Right lobe of liver (tissue), 6 donors: ENCODE results near the gene SEZ6. TPM values are rescaled to one million over a fixed set of nuclear protein-coding genes. Genes with fewer than 3 reads are reported as not detected.

Experiments
- ATAC-seq, 4 donors: fragments of 200-7000 bp; cut with Tn5 transposase; one replicate each; pipeline ENCODE4 v1.9.1; 2020; ENCODE audit warnings: mild to moderate bottlenecking in 4 of 4, moderate library complexity in 4 of 4
- DNase-seq, 3 donors: peaks; one replicate each; pipeline ENCODE4 v3.0.0-alpha.2; 2020
- H3K27ac ChIP-seq, 3 donors: fragments of 200-600 bp; one replicate each; pipeline ENCODE4 v1.8.0; 2022
- H3K27me3 ChIP-seq, 2 donors: fragments of 200-600 bp; one replicate each; pipeline ENCODE4 v1.8.0; 2022
- H3K36me3 ChIP-seq, 4 donors: fragments of 200-600 bp; sonication (generic) in 1 of 4; one replicate each; pipeline versions ENCODE4 v1.5.1 to v1.8.0; 2017 to 2022; ENCODE audit warnings: control low read depth in 1 of 4
- H3K4me1 ChIP-seq, 4 donors: fragments of 200-600 bp; sonication (generic) in 1 of 4; one replicate each; pipeline versions ENCODE4 v1.5.1 to v1.8.0; 2017 to 2022; ENCODE audit warnings: control low read depth in 1 of 4
- H3K4me3 ChIP-seq, 3 donors: fragments of 200-600 bp; one replicate each; pipeline ENCODE4 v1.8.0; 2022
- H3K9me3 ChIP-seq, 4 donors: fragments of 200-600 bp; sonication (generic) in 1 of 4; one replicate each; pipeline versions ENCODE4 v1.5.1 to v1.8.0; 2017 to 2022; ENCODE audit warnings: control low read depth in 1 of 4
- CTCF ChIP-seq, 4 donors: fragments of 200-600 bp in 3 of 4; fragments of 450-650 bp in 1 of 4; IDR thresholded peaks; one replicate each; pipeline versions ENCODE4 v1.5.1 to v1.8.0; 2016 to 2022; ENCODE audit warnings: antibody characterized with exemption in 4 of 4, mild to moderate bottlenecking in 2 of 4
- POLR2A ChIP-seq: fragments of 450-650 bp; IDR thresholded peaks from one replicate; pipeline ENCODE4 v1.6.1; 2017; ENCODE audit warnings: antibody characterized with exemption, mild to moderate bottlenecking
- WGBS: methylation state at CpG from one replicate; pipeline ENCODE4 v1.1.6; 2018; ENCODE audit warnings: low coverage, low lambda C conversion rate; ENCODE audit not compliant: insufficient coverage; ENCODE audit errors: missing lambda C conversion rate; 5-methylcytosine and 5-hydroxymethylcytosine counted together
- intact Hi-C, 2 donors: fragments of 100-400 bp; cut with DNase I; formaldehyde crosslinking; loops; one replicate each; pipeline versions ENCODE4 v1.11.2 to v1.14.1; 2022
- total RNA-seq, 6 experiments: library from RNA; depleted of rRNA in 2 of 6; stranded (reverse); fragments of >200 nt in 2 of 6; fragmentation: NEBNext Ultra II Directional in 3 of 6; extraction: Animal tissue kit (Norgen Biotek cat#: 25700) in 3 of 6; gene quantifications; one replicate each; pipeline versions ENCODE4 v1.1.0 to v1.2.4, GENCODE V29; 2016 to 2023
- donor health status: DM: no; HTN: yes; CAD: no.
- donor health status: DM: no; HTN: no; CAD: no.
- donor health status: DM: no; HTN: no; CAD: no.
- donor health status: DM: no; HTN: yes; CAD: no.
- donor health status: DM: no; HTN: yes; CAD: no.

SEZ6 gene
- total RNA-seq, 6 experiments from 2014 or later, result not detected

GRCh38 chr17:28912938-28913333 lies 92.9 kb downstream of the SEZ6 start:
- no peak for DNase-seq
- Histone ChIP-seq H3K27me3 (no peaks in the 10 kb centered on the region), H3K9me3 (no peaks in the 10 kb centered on the region), H3K36me3 (peaks cover 0 to 92% (median 40%) of the 10 kb centered on the region in 4 donors), H3K4me3 (no peak overlapping the region), H3K4me1 (peaks cover 0 to 30% (median 9%) of the 10 kb centered on the region in 4 donors), H3K27ac (peak overlapping the region in 1 of 3 donors; percentile 44)
- 100% methylated on average over 2 of the region's 6 CpGs for WGBS
- peak in 1 of 4 donors; percentile 12 for ATAC-seq
- TF ChIP-seq CTCF (IDR thresholded peaks at IDR 0.05) (no peak), POLR2A (no peak)
- intact Hi-C loops, result loop anchor here (10.0 kb wide), 2 partner anchors 58 to 158 kb away; partner anchors contain the start of gene ERAL1 (in 1 of the 2)

GRCh38 chr17:28912281-28912937 lies 93.4 kb downstream of the SEZ6 start:
- H3K27me3 ChIP-seq, result no peaks in the 10 kb centered on the region
- ATAC-seq (peak; percentile 47 to 61 (median 52)), DNase-seq (peak in 1 of 3 donors; percentile 57)
- WGBS, result 26% methylated on average over 7 of the region's 20 CpGs
- no peak for TF ChIP-seq POLR2A
- TF ChIP-seq CTCF (IDR thresholded peaks at IDR 0.05), result peak; percentile 41 to 55 (median 48)
- H3K27ac ChIP-seq, result peak overlapping the region in 2 of 3 donors; percentile 40 to 44
- intact Hi-C loops, result loop anchor here (10.0 kb wide), 2 partner anchors 58 to 158 kb away; partner anchors contain the start of gene ERAL1 (in 1 of the 2)
- no peaks in the 10 kb centered on the region for H3K9me3 ChIP-seq
- peaks cover 0 to 30% (median 9%) of the 10 kb centered on the region in 4 donors for H3K4me1 ChIP-seq
- H3K4me3 ChIP-seq, result no peak overlapping the region
- H3K36me3 ChIP-seq, result peaks cover 0 to 86% (median 40%) of the 10 kb centered on the region in 4 donors

DNA sequence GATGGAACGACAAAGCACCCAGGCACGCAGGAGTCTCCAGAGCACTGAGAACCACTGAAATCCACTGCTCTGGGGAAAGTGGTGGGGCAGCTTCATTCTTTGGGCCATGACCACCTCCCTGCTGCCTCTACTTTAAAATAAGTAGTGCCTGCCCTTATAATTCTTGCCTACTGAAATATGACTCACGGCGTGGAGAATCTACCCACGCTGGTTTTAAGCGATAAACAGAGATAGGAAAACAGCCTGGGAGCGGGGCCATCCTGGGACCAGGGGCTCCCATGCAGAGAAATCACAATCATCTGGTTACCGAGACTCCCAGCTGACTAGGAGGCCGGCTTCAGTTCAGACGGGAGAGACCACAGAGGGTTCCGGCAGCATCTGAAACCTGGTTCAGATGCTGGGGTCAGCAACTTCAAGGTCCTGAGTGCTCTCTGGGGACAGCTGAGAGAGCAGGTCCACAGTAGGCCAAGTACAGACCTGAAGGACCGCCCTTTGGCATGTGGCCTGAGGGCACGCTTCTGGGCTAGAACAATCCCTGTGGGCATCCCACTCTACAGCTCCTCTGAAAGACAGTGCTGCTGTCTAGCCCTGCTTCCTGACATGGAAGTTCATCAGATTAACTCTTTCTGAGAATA lies 94.3 kb downstream of the SEZ6 start:
- Histone ChIP-seq H3K36me3 (peaks cover 0 to 79% (median 34%) of the 10 kb centered on the region in 4 donors), H3K4me1 (peaks cover 0 to 30% (median 9%) of the 10 kb centered on the region in 4 donors), H3K4me3 (no peak overlapping the region), H3K27ac (peak overlapping the region in 2 of 3 donors; percentile 40 to 44), H3K9me3 (no peaks in the 10 kb centered on the region), H3K27me3 (no peaks in the 10 kb centered on the region)
- 93% methylated on average over 5 of the region's 13 CpGs for WGBS
- no peak for DNase-seq
- intact Hi-C loops, result loop anchor here (10.0 kb wide), 2 partner anchors 57 to 157 kb away; partner anchors contain the start of gene ERAL1 (in 1 of the 2)
- no peak for TF ChIP-seq CTCF (IDR thresholded peaks at IDR 0.05)
- no peak for TF ChIP-seq POLR2A
- no peak for ATAC-seq

- WGBS, result 100% methylated on average over 1 of the region's 1 CpG
- Histone ChIP-seq H3K4me1 (peaks cover 0 to 30% (median 9%) of the 10 kb centered on the region in 4 donors), H3K4me3 (no peak overlapping the region), H3K27me3 (no peaks in the 10 kb centered on the region), H3K36me3 (peaks cover 0 to 78% (median 31%) of the 10 kb centered on the region in 4 donors), H3K9me3 (no peaks in the 10 kb centered on the region), H3K27ac (no peak overlapping the region)
- DNase-seq (no peak), ATAC-seq (no peak)
- intact Hi-C loops, result loop anchor here (10.0 kb wide), 2 partner anchors 56 to 156 kb away; partner anchors contain the start of gene ERAL1 (in 1 of the 2)
- TF ChIP-seq CTCF (IDR thresholded peaks at IDR 0.05) (no peak), POLR2A (no peak)
These were observed 95.3 kb downstream of the SEZ6 start for GRCh38 chr17:28910534-28910933.
